GM10248 (cell line): ENCODE measurements around the gene BICC1.

Source experiments
- CTCF ChIA-PET: fragments of 300-600 bp; sonication (Branson Sonifier 250); formaldehyde crosslinking; extraction: SDS; loops from one replicate; lab custom pipeline; 2021; ENCODE audit warnings: antibody characterized with exemption; lab: Yijun Ruan, JAX
- POLR2A ChIA-PET: fragments of 350-650 bp; sonication (Branson Sonifier 250); formaldehyde crosslinking; extraction: SDS; loops from one replicate; lab custom pipeline; 2020; ENCODE audit warnings: antibody characterized with exemption; lab: Yijun Ruan, JAX
- DNase-seq: peaks from one replicate; pipeline ENCODE4 v3.0.0; 2012; ENCODE audit errors: extremely low spot score
- TF ChIP-seq, protein P1 (sequence below): IDR thresholded peaks from 2 replicates; pipeline ENCODE4 v1.5.1; 2012; ENCODE audit warnings: mild to moderate bottlenecking, low read depth; ENCODE audit errors: extremely low read depth, missing control alignments, control extremely low read depth

BICC1 gene, protein sequence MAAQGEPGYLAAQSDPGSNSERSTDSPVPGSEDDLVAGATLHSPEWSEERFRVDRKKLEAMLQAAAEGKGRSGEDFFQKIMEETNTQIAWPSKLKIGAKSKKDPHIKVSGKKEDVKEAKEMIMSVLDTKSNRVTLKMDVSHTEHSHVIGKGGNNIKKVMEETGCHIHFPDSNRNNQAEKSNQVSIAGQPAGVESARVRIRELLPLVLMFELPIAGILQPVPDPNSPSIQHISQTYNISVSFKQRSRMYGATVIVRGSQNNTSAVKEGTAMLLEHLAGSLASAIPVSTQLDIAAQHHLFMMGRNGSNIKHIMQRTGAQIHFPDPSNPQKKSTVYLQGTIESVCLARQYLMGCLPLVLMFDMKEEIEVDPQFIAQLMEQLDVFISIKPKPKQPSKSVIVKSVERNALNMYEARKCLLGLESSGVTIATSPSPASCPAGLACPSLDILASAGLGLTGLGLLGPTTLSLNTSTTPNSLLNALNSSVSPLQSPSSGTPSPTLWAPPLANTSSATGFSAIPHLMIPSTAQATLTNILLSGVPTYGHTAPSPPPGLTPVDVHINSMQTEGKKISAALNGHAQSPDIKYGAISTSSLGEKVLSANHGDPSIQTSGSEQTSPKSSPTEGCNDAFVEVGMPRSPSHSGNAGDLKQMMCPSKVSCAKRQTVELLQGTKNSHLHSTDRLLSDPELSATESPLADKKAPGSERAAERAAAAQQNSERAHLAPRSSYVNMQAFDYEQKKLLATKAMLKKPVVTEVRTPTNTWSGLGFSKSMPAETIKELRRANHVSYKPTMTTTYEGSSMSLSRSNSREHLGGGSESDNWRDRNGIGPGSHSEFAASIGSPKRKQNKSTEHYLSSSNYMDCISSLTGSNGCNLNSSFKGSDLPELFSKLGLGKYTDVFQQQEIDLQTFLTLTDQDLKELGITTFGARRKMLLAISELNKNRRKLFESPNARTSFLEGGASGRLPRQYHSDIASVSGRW

DNA sequence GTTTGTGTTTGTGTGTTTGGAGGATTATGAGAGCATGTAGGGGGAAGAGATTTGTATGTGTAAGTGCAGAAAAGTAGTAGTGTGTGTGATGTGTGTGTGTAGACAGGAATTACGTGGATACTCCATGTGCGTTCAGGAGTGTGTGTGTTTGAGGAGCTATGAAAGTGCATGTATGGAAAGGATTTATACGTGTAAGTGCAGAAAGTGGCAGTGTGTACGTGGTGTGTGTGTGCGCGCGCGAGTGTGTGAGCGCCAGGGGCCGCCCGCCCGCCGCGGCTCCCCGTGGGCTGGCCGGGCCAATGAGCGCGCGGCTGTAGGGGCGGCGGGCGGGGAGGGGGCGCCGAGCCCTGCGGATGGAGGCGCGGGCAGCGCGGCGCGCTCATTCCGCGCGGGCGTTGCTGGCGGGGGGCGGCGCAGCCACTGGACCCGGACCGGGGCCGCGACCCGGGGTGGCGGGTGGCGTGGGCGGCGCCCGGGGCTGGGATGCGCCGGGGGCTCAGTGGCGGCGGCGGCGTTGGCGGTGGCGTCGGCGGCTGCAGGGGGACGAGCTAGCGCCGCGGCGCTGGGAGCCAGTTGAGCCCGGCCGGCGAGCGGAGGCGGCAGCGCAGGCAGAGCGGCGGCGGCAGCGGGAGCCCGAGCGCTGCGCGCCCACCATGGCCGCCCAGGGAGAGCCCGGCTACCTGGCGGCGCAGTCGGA is at the start of gene BICC1:
Gene BICC1, plus strand, starts transcription at position 382 of the 697 bp plus-strand sequence. Its CDS starts 272 bp downstream, at position 654.
- peak; percentile 22 for DNase-seq

DNA sequence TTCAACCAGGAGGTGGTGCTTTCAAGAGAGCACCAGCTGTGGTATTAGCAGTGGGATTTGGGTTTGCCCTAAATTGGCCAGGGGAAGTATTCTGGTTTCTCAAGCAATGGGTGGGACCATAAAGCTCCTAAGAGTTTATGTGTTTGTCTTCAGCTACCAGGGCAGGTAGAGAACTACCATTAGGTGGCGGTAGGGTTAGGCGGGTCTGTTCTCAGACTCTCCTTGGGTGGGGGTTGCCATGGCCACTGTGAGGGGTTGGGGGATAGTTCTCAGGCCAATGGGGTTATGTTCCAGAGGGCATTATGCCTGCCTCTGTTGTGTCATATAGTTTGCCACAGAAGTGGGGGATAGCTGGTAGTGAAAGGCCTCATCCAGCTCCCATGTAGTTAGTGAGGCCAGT is 47.7 kb upstream of the BICC1 start:
- CTCF ChIA-PET = interaction anchor here (1.5 to 2.2 kb wide), 3 partner anchors 9 to 66 kb away, joined by 3 to 6 read pairs (median 5); no protein-coding TSS in a partner anchor
- DNase-seq = no peak
- POLR2A ChIA-PET = no interaction called here
- TF ChIP-seq, protein P1, sequence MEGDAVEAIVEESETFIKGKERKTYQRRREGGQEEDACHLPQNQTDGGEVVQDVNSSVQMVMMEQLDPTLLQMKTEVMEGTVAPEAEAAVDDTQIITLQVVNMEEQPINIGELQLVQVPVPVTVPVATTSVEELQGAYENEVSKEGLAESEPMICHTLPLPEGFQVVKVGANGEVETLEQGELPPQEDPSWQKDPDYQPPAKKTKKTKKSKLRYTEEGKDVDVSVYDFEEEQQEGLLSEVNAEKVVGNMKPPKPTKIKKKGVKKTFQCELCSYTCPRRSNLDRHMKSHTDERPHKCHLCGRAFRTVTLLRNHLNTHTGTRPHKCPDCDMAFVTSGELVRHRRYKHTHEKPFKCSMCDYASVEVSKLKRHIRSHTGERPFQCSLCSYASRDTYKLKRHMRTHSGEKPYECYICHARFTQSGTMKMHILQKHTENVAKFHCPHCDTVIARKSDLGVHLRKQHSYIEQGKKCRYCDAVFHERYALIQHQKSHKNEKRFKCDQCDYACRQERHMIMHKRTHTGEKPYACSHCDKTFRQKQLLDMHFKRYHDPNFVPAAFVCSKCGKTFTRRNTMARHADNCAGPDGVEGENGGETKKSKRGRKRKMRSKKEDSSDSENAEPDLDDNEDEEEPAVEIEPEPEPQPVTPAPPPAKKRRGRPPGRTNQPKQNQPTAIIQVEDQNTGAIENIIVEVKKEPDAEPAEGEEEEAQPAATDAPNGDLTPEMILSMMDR = no peak

More for the DNA sequence above, at the start of gene BICC1:
- ChIA-PET CTCF (no interaction called here), POLR2A (no interaction called here)
- TF ChIP-seq, protein P1 = no peak

DNA sequence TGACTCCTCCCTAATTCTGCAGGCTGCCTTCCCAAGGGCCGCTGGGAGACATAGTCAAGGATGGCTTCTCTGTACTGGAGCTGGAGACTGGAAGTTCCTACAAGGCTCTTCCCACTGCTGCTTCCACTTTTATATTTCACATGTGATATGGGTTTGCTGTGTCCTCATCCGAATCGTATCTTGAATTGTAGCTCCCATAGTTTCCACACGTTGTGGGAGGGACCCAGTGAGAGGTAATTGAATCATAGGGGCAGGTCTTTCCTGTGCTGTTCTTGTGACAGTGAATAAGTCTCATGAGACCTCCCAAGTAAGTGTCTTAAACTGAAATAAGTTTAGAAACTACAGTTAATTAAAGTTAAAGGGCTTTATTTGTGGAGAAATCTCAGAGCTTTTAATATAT is 47.0 kb upstream of the BICC1 start:
- TF ChIP-seq, protein P1 = no peak
- ChIA-PET CTCF (interaction anchor here (1.5 to 2.2 kb wide), 3 partner anchors 8 to 66 kb away, joined by 3 to 6 read pairs (median 5); no protein-coding TSS in a partner anchor), POLR2A (no interaction called here)
- DNase-seq = no peak

DNA sequence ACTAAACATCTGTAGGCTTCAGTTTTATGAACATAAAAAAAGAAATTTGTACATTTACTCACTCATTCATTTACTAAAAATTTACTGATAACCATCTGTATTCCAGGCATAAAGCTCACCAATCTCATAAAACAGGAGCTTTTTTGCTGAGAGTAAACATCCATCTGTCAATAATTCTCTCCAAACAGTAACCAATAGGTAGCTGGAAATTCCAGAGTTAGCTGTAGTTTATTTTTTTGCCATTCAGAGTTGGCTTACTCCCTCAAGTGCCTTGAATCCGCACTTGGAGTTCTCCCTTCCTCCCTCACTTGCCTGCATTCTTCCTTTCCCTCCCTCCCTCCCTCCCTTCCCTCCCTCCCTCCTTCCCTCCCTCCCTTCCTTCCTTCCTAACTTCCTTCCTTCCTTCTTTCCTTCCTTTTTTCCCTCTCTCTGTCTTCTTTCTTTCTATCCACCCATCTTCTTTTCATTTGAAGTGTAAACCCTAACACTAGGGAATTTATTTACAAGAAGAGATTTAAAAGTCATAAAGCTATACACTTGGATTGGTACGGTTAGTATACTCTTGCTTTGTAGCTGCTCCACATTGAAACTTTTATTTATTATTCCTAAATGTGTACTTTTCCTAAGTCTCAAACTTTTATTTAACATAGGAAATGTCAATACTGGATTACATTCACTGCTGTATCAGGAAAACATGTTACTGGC is 44.6 kb upstream of the BICC1 start:
- no peak for DNase-seq
- CTCF ChIA-PET = interaction anchor here (1.6 kb wide), 1 partner anchor 10 kb away, joined by 3 read pairs; no protein-coding TSS in a partner anchor
- TF ChIP-seq, protein P1 = no peak
- POLR2A ChIA-PET = no interaction called here

GRCh38 chr10:58473976-58474375 is 38.7 kb upstream of the BICC1 start:
- DNase-seq = no peak
- TF ChIP-seq, protein P1 = no peak
- ChIA-PET CTCF (interaction anchor here (1.4 kb wide), 1 partner anchor 9 kb away, joined by 3 read pairs; no protein-coding TSS in a partner anchor), POLR2A (no interaction called here)
